Testis (tissue), 3 donors: Measurements from ENCODE around the gene TMEM151A. TPM values are rescaled to one million over a fixed set of nuclear protein-coding genes. Genes with fewer than 3 reads are reported as not detected.
"Not testable (repeated sequence)": the region's sequence is repeated elsewhere in the genome, so short reads cannot be mapped to it uniquely, and the experiment has no call there.

Experiments used
- DNase-seq: peaks from one replicate; pipeline ENCODE4 v3.0.0-alpha.2; 2019
- H3K27ac ChIP-seq, 2 donors: fragments of 200-600 bp; sonication (generic); one replicate each; pipeline ENCODE4 v1.5.1; 2019
- H3K27me3 ChIP-seq: fragments of 200-600 bp; sonication (generic); one replicate; pipeline ENCODE4 v1.5.1; 2019
- H3K36me3 ChIP-seq: fragments of 200-600 bp; sonication (generic); one replicate; pipeline ENCODE4 v1.5.1; 2017; ENCODE audit warnings: low read depth; ENCODE audit errors: missing control alignments
- H3K4me1 ChIP-seq: fragments of 200-600 bp; sonication (generic); one replicate; pipeline ENCODE4 v1.5.1; 2019
- H3K4me3 ChIP-seq, 2 donors: fragments of 200-600 bp; sonication (generic); one replicate each; pipeline ENCODE4 v1.5.1; 2017 to 2019
- H3K9me3 ChIP-seq: fragments of 200-600 bp; sonication (generic); one replicate; pipeline ENCODE4 v1.5.1; 2017
- POLR2A ChIP-seq: fragments of 450-650 bp; IDR thresholded peaks from one replicate; pipeline ENCODE4 v1.6.1; 2017; ENCODE audit warnings: antibody characterized with exemption, mild to moderate bottlenecking, moderate library complexity
- WGBS, 2 donors: methylation state at CpG; one replicate each; pipeline ENCODE4 v1.1.5; 2018; 5-methylcytosine and 5-hydroxymethylcytosine counted together
- intact Hi-C: fragments of 100-400 bp; cut with DNase I; formaldehyde crosslinking; loops from one replicate; pipeline ENCODE4 v1.15.1; 2023; ENCODE audit warnings: low total_unique reads
- polyA plus RNA-seq: library from polyadenylated mRNA; stranded (reverse); fragments of 350-450 nt; fragmentation: Illumina TruSeq; extraction: RNeasy Lipid Tissue Mini Kit (QIAGEN cat#74804); gene quantifications from one replicate; pipeline ENCODE4 v1.2.3, GENCODE V29; 2014; ENCODE audit warnings: low read depth, low replicate concordance; ENCODE audit not compliant: insufficient read depth
- total RNA-seq, 2 donors: library from RNA; depleted of rRNA; stranded (reverse); fragments of >200 nt; gene quantifications; one replicate each; pipeline ENCODE4 v1.2.3, GENCODE V29; 2016
- TF ChIP-seq, protein P1 (sequence below), 3 experiments: fragments of 450-650 bp in 2 of 3; fragments of 200-600 bp in 1 of 3; sonication (generic) in 1 of 3; IDR thresholded peaks; one replicate each; pipeline ENCODE4 v1.5.1; 2016 to 2019; ENCODE audit warnings: antibody characterized with exemption in 3 of 3, mild to moderate bottlenecking in 2 of 3, moderate library complexity in 1 of 3

The TMEM151A gene
- total and polyA plus RNA-seq, 3 donors from 2014 or later, result 0.90 to 1.7 (median 1.4) TPM

DNA sequence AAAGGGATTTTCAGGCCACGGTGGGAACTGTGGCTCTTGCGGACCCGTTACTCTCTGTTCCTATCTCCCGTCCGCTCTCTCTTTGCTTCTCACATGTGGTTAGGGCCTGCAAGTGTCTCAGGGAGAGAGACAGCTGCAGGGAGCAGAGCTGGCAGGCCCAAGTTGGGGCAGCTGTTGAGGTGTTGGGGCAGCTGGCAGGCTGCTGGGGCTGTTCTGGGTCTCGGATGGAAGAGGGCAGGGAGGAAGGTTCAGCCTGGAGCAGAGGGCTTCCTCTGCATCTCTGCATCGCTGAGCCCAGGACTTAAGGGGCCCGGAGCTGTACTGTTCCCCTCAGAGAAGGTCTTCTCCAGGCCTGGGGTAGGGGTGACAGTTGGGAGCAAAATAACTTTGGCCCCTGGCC, 16.3 kb upstream of the TMEM151A start:
- no peaks in the 10 kb centered on the region for H3K4me1 ChIP-seq
- no peaks in the 10 kb centered on the region for H3K36me3 ChIP-seq
- no peak for TF ChIP-seq POLR2A
- TF ChIP-seq, protein P1, sequence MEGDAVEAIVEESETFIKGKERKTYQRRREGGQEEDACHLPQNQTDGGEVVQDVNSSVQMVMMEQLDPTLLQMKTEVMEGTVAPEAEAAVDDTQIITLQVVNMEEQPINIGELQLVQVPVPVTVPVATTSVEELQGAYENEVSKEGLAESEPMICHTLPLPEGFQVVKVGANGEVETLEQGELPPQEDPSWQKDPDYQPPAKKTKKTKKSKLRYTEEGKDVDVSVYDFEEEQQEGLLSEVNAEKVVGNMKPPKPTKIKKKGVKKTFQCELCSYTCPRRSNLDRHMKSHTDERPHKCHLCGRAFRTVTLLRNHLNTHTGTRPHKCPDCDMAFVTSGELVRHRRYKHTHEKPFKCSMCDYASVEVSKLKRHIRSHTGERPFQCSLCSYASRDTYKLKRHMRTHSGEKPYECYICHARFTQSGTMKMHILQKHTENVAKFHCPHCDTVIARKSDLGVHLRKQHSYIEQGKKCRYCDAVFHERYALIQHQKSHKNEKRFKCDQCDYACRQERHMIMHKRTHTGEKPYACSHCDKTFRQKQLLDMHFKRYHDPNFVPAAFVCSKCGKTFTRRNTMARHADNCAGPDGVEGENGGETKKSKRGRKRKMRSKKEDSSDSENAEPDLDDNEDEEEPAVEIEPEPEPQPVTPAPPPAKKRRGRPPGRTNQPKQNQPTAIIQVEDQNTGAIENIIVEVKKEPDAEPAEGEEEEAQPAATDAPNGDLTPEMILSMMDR (IDR thresholded peaks at IDR 0.05), result no peak
- no peaks in the 10 kb centered on the region for H3K27me3 ChIP-seq
- no peak overlapping the region for H3K4me3 ChIP-seq
- DNase-seq, result no peak
- no peaks in the 10 kb centered on the region for H3K9me3 ChIP-seq
- 81 to 91% methylated on average over 4 to 8 of the region's 8 CpGs for WGBS, 2 donors
- intact Hi-C loops, result no loop called here
- H3K27ac ChIP-seq, result no peak overlapping the region

GRCh38 chr11:66275984-66276612, 15.6 kb upstream of the TMEM151A start:
- intact Hi-C loops, result no loop called here
- H3K4me3 ChIP-seq, result no peak overlapping the region
- no peaks in the 10 kb centered on the region for H3K9me3 ChIP-seq
- H3K4me1 ChIP-seq, result no peaks in the 10 kb centered on the region
- TF ChIP-seq POLR2A, result no peak
- TF ChIP-seq, protein P1 (IDR thresholded peaks at IDR 0.05), result no peak
- no peak for DNase-seq
- no peaks in the 10 kb centered on the region for H3K27me3 ChIP-seq
- H3K36me3 ChIP-seq, result no peaks in the 10 kb centered on the region
- H3K27ac ChIP-seq, result no peak overlapping the region
- 82 to 87% methylated on average over 10 to 14 of the region's 14 CpGs for WGBS, 2 donors

DNA sequence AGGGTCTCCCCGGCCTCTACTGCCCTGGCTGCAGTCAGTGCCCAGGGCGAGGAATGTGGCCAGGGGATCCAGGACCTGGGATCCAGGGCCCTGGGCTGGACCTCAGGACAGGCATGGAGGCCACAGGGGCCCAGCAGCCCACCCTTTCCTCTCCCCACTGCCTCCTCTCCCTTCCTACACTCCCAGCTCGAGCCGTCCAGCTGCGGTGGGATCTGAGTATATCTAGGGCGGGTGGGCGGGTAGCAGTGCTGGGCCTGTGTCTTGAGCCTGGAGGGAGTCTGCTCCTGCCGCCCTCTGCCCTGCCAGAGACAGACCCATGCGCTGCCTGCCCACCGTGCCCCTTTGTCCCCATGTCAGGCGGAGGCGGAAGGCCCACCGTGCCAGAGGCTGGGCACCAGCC, 15.1 kb upstream of the TMEM151A start:
- 82 to 87% methylated on average over 7 to 13 of the region's 13 CpGs for WGBS, 2 donors
- H3K4me3 ChIP-seq, H3K4me1 ChIP-seq, H3K9me3 ChIP-seq, DNase-seq, H3K27me3 ChIP-seq, intact Hi-C loops, H3K27ac ChIP-seq, H3K36me3 ChIP-seq: not testable (repeated sequence)

- H3K27ac ChIP-seq, intact Hi-C loops, H3K27me3 ChIP-seq, H3K4me1 ChIP-seq, H3K36me3 ChIP-seq, DNase-seq, H3K9me3 ChIP-seq, H3K4me3 ChIP-seq: not testable (repeated sequence)
- 70 to 77% methylated on average over 4 of the region's 4 CpGs for WGBS, 2 donors
These were observed 14.6 kb upstream of the TMEM151A start for GRCh38 chr11:66277064-66277463.

DNA sequence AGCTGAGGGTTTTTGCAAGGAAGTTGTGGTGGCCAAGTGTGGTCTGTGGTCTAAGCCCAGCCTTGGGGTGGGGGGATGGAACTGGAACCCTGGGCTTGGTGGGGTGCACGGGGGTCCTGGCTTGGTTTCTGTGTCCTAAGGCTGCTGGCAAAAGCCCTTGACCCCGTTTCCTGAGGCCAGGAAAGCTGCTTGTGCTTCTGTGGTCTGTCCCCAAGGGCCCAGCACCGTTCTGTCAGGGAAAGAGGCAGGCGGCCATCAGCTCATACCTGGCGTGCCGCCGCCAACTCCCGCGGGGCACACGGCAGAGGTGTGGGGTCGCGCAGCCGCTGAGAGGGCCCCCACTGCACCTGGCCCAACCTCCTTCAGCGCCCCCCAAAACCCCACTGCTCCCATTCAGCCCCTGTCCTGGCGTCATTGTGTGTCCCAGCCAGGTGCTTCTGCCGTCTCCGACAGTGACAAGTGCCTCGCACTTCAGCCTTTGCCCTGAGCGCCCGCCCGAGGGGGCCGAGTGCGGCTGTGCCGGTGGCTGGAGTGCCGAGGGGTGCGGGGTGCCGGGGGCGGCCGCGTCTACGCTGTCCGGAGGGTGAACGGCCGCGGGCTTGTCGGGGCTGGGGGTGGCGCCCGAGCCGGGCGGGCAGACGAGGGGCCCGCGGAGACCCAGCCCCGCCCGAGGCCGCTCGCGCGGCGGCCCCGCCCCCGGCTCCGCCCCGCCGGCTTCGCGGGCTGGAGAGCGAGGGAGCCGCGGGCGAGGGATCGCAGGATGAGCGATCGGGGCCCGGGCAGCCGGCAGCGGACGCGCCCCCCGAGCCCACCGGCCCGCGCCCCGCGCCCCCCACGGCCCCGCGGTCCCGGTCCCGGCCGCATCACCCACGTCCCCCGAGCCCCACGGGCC, 14.0 kb upstream of the TMEM151A start, which contains the start of gene CNIH2:
Gene CNIH2, plus strand, starts transcription at position 705 of the 892 bp plus-strand sequence. CDS start 282 bp downstream, outside the sequence.
- Histone ChIP-seq H3K4me1 (no peaks in the 10 kb centered on the region), H3K4me3 (peak within 1 kb of the TSS in 1 of 2 donors; percentile 29), H3K27ac (peak within 1 kb of the TSS in 1 of 2 donors; percentile 62), H3K9me3 (no peaks in the 10 kb centered on the region), H3K36me3 (no peaks in the 10 kb centered on the region), H3K27me3 (no peaks in the 10 kb centered on the region)
- 5 to 20% methylated on average over 5 to 58 of the region's 84 CpGs for WGBS, 2 donors
- intact Hi-C loops, result no loop called here
- DNase-seq, result no peak
- no peak for TF ChIP-seq POLR2A
- TF ChIP-seq, protein P1 (IDR thresholded peaks at IDR 0.05), result no peak
